NB4 (cell line): ENCODE data around the gene CRELD2.

Experiments
- DNase-seq: peaks from one replicate; pipeline ENCODE4 v3.0.0; 2010; ENCODE audit warnings: low read depth
- H3K4me3 ChIP-seq: one replicate; pipeline ENCODE4 v1.5.1; 2011; ENCODE audit warnings: mild to moderate bottlenecking, low read depth, low read length, moderate library complexity
- CTCF ChIP-seq: IDR thresholded peaks from one replicate; pipeline ENCODE4 v1.5.1; 2012; ENCODE audit warnings: low read depth, low read length
- MAX ChIP-seq: IDR thresholded peaks from 2 replicates; pipeline ENCODE4 v1.6.1; 2011; ENCODE audit warnings: low read depth, low read length
- MYC ChIP-seq: IDR thresholded peaks from 2 replicates; pipeline ENCODE4 v1.6.1; 2011; ENCODE audit warnings: low read depth, low read length
- POLR2A ChIP-seq: IDR thresholded peaks from 2 replicates; pipeline ENCODE4 v1.6.1; 2011; ENCODE audit warnings: mild to moderate bottlenecking; ENCODE audit not compliant: insufficient read length; ENCODE audit errors: extremely low read depth

The CRELD2 gene

GRCh38 chr22:49948958-49949913 lies 30.8 kb downstream of the CRELD2 start:
- TF ChIP-seq MYC, result no peak
- TF ChIP-seq POLR2A, result no peak
- TF ChIP-seq MAX, result no peak
- no peak for TF ChIP-seq CTCF
- no peak overlapping the region for H3K4me3 ChIP-seq
- DNase-seq, result no peak

- TF ChIP-seq MAX, result no peak
- no peak for TF ChIP-seq POLR2A
- no peak for TF ChIP-seq MYC
- TF ChIP-seq CTCF, result no peak
- no peak overlapping the region for H3K4me3 ChIP-seq
- DNase-seq, result no peak
These were observed 31.5 kb downstream of the CRELD2 start for GRCh38 chr22:49949914-49950292.

GRCh38 chr22:49950396-49950994 lies 32.1 kb downstream of the CRELD2 start:
- DNase-seq, result no peak

GRCh38 chr22:49951000-49951677 lies 32.7 kb downstream of the CRELD2 start:
- TF ChIP-seq CTCF, result no peak
- no peak for TF ChIP-seq MYC
- TF ChIP-seq MAX, result no peak
- no peak for DNase-seq
- H3K4me3 ChIP-seq, result no peak overlapping the region

More at GRCh38 chr22:49950396-49950994, 32.1 kb downstream of the CRELD2 start:
- TF ChIP-seq MAX (no peak), MYC (no peak), CTCF (no peak), POLR2A (no peak)
- H3K4me3 ChIP-seq, result no peak overlapping the region

- TF ChIP-seq CTCF, result no peak
- TF ChIP-seq MAX, result no peak
- no peak for TF ChIP-seq MYC
- no peak for TF ChIP-seq POLR2A
- DNase-seq, result no peak
- no peak overlapping the region for H3K4me3 ChIP-seq
These were observed 33.2 kb downstream of the CRELD2 start for GRCh38 chr22:49951678-49951985.
